Measurements from ENCODE around the gene CHMP4B.

Gene CHMP4B

GRCh38 chr20:33810885-33811775 lies at the start of gene CHMP4B:
CHMP4B (plus strand) TSS chr20:33811348; CDS start chr20:33811469, 121 bp downstream.
- DNase-seq, result peak; percentile 97

GRCh38 chr20:33761698-33762250 lies 49.4 kb upstream of the CHMP4B start:
- no peak for DNase-seq

- no peak for DNase-seq
Measured at GRCh38 chr20:33765099-33765498, 46.0 kb upstream of the CHMP4B start.

- DNase-seq, result no peak
Measured at GRCh38 chr20:33765592-33765991, 45.6 kb upstream of the CHMP4B start.

GRCh38 chr20:33766686-33767085 lies 44.5 kb upstream of the CHMP4B start:
- no peak for DNase-seq

- no peak for DNase-seq
Measured at GRCh38 chr20:33767777-33768138, 43.4 kb upstream of the CHMP4B start.

- no peak for DNase-seq
Measured at GRCh38 chr20:33769043-33769442, 42.1 kb upstream of the CHMP4B start.

GRCh38 chr20:33770005-33770404 lies 41.1 kb upstream of the CHMP4B start:
- DNase-seq, result no peak

GRCh38 chr20:33771938-33772337 lies 39.2 kb upstream of the CHMP4B start:
- DNase-seq, result no peak

GRCh38 chr20:33772439-33772838 lies 38.7 kb upstream of the CHMP4B start:
- DNase-seq, result no peak

- no peak for DNase-seq
Measured at GRCh38 chr20:33773412-33774089, 37.6 kb upstream of the CHMP4B start.

- DNase-seq, result no peak
Measured at GRCh38 chr20:33777816-33778215, 33.3 kb upstream of the CHMP4B start.

GRCh38 chr20:33781133-33781532 lies 30.0 kb upstream of the CHMP4B start:
- DNase-seq, result no peak

- no peak for DNase-seq
Measured at GRCh38 chr20:33781945-33782344, 29.2 kb upstream of the CHMP4B start.

- no peak for DNase-seq
Measured at GRCh38 chr20:33783256-33783655, 27.9 kb upstream of the CHMP4B start.

GRCh38 chr20:33783818-33784217 lies 27.3 kb upstream of the CHMP4B start:
- DNase-seq, result no peak

- DNase-seq, result no peak
Measured at GRCh38 chr20:33784225-33784624, 26.9 kb upstream of the CHMP4B start.

- DNase-seq, result no peak
Measured at GRCh38 chr20:33785503-33785902, 25.6 kb upstream of the CHMP4B start.

- DNase-seq, result no peak
Measured at GRCh38 chr20:33787253-33787891, 23.8 kb upstream of the CHMP4B start.

GRCh38 chr20:33788351-33789049 lies 22.6 kb upstream of the CHMP4B start:
- no peak for DNase-seq

- no peak for DNase-seq
Measured at GRCh38 chr20:33789109-33789857, 21.9 kb upstream of the CHMP4B start.

- no peak for DNase-seq
Measured at GRCh38 chr20:33789858-33790182, 21.3 kb upstream of the CHMP4B start.

Data from cortex of kidney (tissue), 1 donor.